Ureter (tissue), 1 donor: ENCODE data around the gene EOLA2. TPM values are rescaled to one million over a fixed set of nuclear protein-coding genes. Genes with fewer than 3 reads are reported as not detected.

Experiments
- total RNA-seq: library from RNA; stranded (reverse); gene quantifications from one replicate; pipeline ENCODE4 v1.2.4, GENCODE V29; 2023
- donor health status: DM: yes; HTN: yes; CAD: no.

The EOLA2 gene
- total RNA-seq, 1 donor from 2014 or later = 53.3 TPM

Other genes with a start within 250 kb of the EOLA2 start
- gene MAGEA11, start 226.4 kb downstream of the EOLA2 start, total RNA-seq = 0.10 TPM
- 2.5 TPM for gene HSFX1, start 164.4 kb downstream of the EOLA2 start, total RNA-seq
- not detected for gene MAGEA9, start 156.6 kb downstream of the EOLA2 start, total RNA-seq
- not detected for gene MAGEA8, start 57.3 kb downstream of the EOLA2 start, total RNA-seq
- not detected for gene HSFX4, start 8.9 kb downstream of the EOLA2 start, total RNA-seq